CD4-positive, alpha-beta T cell treated with Interleukin-15 for 1 hour (primary cell): ENCODE results near the gene NPFF.

Source experiments
- DNase-seq: peaks from one replicate; pipeline ENCODE4 v3.0.0-alpha.2; 2020

The NPFF gene

DNA sequence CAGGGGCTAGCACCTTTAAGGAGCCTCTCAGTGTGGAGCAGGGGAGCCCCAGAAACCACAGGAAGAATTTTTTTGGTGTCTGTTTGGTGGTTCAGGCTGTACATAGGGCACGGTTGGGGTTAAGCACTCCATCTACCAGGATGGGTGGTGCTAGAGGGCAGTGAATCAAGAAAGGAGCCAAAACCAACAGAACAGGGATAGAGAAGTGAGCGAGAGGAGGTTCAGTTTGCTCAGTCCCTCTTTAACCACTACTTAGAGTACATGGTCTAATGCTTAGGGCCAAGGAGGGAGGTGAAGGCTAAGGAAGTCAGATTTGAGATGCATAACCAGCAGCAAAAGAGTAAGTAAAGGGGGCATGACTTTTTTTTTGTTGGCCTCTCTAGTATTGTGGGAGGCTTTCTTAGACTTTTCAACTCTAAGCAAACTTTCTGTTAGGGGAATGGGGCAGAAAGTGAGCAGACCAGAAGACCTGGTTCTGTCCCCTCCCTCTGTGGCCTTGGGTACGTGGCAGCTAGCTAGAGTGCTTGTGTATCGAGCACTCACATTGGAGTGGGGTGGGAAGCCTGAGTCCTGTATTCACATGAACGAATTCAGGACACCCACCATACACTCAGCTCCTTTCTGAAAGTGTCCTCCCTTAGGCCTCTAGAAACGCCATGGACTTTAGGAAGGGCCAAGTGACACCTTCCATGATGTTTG lies 6.6 kb upstream of the NPFF start:
- no peak for DNase-seq

DNA sequence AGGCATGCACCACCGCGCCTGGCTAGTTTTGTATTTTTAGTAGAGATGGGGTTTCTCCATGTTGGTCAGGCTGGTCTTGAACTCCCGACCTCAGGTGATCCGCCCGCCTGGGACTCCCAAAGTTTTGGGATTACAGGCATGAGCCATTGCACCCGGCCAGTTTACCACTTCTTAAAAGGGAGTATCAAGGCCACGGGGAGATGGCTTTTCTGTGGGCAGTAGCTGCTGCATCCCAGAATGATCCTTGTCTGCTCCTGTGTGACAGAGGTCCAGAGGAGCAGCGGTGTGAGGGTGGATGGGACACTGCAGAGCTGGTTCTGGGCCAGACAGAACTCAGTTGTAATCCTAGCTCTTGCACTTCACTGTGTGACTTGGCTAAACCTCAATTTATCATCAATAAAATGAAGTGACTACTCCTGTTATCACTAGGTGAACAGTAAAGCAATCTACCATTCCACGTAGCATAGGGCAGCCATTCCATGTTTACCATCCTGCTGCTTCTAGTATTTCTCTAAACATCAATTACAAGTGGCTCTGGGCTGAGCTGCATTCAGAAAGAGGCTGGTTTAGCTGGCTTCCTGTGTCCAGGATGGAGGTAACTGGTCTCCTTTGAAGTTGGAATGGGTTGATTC lies 3.0 kb upstream of the NPFF start:
- no peak for DNase-seq

DNA sequence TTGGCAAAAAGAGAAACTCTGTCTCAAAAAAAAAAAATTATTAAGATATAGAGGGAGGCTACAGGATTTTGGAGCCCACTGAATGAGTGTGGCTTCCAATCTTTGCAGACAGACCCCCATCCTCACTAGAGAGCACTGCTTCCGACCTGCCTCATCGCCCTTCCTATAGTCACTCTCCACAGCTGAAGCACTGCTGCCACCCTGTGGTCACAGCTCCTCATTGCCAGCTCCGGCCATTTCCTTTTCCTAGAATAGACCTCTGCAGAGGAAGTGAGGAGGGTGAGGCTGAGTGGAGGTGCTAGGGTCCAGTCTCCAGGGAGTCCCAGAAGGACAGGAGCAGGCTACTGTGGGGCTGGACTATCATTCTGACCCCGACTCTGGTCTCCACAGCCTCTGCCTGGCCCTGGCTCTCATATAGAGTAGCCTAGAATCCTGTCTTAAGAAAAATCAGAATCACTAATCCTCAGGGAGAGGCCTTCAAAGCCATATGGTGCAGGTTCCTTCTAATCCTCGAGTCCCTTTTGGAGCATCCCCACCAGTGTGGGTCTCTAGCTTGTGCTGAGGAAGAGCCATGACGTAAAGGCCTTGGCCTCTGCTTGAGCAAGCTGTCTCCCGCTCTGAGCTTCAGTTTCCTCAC lies 1.4 kb upstream of the NPFF start:
- peak; percentile 80 for DNase-seq

DNA sequence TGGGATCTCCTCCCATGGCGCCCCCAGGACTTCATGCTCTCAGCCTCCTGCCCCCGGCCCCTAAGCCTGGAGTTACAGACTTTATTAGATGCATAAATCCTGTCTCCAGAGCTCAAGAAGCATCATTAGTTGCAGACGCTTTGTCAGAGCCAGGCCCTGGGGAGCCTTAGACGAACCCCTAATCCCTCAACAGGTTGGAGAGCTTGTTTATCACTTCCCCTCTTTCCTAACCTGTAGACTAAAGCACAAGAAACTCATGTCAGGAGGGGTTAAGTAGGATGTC lies 260 bp upstream of the NPFF start:
- DNase-seq, result no peak

DNA sequence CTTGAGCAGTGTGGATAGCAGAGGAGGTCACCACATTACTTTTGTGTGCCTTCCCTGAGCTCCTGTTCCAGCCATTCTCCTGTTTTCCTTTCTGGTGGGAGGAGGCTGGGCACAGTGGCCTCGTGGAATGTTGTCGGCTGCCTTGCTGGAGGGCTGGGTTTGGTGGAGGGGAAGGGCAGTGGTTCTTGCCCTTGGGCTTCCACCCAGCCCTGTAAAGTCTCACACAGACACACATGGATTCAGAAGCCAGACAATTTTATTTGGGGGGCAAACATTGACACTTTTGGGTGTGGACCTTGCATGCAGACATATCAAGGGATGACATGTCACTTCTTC lies 866 bp downstream of the NPFF start:
- DNase-seq, result no peak

DNA sequence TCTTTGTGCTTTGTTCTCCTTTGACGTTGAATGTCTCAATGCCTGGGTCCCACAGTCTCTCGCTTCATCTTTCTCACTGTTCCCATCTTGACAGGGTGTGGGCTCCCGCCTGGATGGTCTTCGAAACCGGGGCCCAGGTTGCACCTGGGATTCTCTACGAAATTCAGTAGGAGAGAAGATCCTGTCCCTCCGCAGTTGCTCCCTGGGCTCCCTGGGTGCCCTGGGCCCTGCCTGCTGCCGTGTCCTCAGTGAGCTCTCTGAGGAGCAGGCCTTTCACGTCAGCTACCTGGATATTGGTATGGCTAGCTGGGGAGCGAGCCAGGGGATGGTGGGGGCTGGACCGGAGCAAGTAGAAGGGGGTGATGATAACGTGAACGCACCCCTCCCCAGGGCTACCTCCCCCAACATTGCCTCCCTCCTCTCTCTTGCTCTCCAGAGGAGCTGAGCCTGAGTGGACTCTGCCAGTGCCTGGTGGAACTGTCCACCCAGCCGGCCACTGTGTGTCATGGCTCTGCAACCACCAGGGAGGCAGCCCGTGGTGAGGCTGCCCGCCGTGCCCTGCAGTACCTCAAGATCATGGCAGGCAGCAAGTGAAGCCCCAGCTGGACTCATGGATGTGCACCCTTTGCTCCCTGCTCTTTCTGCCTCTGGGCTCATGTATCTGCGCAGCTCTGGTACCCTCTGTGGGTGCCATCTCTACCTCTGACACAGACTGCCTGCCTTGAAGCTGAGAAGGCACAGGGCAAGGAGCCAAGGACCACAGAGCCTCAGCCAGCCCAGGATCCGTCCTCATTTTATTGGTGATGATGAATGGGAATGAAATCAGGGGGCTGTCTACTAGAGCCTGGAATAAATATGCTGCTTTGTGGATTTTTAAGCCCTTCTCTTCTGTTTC lies 1.5 kb downstream of the NPFF start:
- no peak for DNase-seq

DNA sequence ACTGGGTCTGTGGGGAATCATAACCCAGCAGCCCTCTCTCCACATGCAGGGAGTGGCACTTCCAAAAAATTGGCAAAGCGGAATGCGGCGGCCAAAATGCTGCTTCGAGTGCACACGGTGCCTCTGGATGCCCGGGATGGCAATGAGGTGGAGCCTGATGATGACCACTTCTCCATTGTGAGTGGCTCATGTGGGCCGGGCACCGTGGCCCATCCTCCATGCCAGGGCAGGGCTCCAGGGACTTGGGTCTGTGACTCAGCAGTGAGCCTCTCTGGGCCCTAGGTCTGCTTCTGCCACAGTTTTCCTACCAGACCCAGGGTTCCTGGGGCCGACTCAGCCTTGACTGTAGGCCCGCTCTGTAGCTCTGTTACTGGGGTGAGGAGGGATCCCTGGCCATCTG lies 2.2 kb downstream of the NPFF start:
- no peak for DNase-seq

DNA sequence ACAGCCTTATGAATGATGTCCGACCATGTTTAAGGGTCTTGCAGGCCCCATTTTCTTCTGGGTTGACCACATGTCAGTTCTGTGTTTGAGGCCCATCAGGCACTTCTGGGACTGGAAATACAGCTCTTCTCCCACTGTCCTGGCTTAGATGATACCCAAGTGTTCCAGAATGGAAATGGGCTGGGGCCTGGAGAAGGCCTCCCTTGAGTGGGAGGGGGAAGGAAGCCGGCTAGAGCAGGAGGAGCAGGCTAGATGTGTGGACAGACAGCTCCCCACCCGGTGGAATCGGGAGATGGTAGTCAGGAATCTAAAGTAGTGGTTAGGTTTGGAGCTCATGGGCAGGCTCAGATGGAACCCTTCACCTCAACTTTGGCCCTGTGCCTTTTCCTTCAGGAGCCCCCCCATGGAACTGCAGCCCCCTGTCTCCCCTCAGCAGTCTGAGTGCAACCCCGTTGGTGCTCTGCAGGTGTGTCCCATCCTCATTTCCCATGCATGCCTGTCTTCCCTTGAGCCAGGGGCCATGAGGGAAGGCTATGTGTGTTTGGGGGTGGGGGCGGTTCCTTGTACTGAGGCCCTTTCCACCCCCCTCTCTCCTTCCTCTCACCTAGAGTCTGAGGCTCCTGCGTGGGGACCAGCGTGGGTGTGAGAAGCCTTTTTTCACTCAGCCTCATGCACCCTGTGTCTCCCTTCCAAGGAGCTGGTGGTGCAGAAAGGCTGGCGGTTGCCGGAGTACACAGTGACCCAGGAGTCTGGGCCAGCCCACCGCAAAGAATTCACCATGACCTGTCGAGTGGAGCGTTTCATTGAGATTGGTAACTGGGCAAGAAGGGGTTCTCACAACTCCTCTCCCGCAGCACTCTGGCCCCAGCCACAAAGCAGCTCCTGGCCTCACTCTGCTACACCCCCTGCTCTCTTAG lies 3.0 kb downstream of the NPFF start:
- DNase-seq, result no peak

DNA sequence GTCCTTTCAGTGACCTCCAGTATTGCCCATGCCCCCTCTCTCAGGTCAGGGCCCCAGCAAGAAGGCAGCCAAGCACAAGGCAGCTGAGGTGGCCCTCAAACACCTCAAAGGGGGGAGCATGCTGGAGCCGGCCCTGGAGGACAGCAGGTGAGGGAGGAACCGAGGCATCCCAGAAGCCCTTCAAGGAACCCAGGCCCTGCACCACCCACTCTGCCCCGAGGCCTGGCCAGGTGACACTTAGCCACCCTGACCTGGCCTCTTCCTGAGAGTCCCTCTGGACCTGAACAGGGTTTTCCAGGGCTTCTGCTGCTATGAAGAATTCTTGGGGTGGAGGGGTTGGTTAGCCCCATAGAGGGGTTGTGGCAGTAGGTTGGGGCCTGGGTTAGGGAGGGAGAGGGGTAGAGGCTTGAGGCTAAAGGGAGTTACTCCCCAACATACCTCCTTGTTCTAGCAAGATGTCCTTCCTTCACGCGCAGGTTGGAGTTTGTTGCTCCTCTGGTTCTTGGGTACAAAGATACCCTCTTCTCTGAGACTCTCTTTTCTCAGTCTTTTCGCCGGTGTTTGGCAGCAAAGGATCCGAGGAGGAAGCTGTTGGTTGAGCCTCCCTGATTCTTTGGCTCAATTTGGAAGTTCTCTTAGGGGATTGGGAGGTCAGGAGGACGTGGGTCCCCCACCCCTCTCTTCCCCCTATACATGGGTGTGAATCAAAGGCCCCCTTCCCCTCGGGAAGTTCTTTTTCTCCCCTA lies 4.1 kb downstream of the NPFF start:
- DNase-seq, result no peak

DNA sequence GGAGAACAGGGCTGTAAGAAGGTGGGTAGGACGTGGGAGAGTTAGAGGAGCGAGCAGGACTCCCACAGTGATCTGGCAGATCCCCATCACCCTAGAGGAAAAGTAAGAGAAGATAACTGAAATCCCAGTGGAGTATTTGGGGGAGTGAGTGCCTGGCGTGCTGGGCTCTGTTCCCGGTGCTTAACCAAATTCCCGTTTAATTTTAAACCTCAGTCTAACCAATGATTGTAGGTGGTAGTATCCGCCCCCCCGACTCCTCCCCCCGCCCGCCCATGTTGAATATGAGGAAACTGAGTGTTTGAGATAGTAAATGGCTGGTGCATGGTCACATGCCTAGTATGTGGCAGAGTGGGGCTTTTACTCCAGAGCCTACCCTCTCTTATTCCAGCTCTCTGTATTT lies 5.0 kb downstream of the NPFF start:
- no peak for DNase-seq

DNA sequence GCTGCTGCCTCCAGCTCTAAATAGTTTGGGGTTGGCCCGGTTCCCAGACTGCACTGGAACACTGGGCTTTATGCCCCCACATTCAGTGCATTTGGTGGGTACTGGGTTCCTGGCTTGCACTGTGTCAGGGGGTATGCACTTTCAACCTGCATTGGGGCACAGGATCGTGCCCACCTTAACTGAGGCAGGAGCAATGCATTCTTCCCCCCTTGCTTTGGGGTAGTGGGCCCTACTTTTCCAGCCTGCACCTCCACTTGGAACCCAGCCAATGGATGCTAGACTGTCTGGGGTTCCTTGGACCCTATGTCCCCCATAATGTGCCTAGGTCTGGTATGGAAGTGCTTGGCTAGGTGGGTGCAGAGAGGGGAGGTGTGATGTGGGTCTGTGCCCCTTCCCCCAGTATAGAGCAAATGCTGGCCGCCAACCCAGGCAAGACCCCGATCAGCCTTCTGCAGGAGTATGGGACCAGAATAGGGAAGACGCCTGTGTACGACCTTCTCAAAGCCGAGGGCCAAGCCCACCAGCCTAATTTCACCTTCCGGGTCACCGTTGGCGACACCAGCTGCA lies 5.6 kb downstream of the NPFF start:
- DNase-seq, result no peak

DNA sequence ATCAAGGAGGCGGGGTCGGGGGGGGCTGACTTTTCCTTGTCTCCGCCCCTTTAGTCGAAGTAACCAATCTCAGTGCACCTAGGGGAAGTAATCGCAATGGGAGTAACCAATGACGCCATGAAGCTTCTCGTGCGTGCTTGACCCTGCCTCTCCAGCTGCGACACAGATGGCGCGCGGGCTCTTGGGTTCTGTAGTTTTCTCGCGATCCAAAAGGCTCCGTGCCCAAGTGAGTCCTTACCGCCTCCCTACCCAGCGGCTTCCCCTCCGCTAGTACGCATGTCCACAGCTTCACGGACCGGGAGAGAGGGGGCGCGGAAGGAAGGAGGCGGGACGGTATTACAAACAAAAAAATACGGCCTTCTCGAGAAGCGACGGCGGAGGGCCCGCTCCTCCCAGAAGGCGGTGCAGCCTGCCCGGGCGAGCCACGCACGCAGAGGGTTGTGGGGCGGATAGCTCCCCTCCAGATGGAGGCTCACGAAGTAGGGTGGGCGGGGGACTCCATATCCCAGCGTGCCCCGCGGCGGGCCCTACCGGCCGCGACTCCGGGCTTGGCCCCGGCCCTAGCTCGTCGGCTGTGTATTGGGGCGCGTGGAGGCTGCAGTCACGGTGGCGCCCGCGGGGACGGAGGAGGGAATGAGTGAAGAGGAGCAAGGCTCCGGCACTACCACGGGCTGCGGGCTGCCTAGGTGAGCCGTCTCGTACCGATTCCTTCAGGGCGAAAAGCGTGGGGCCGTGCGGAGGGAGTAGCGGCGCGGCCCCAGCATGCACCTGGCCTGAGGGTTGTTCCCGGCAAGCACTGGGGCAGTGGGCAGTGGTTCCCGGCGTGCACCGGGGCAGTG lies 6.3 kb downstream of the NPFF start, which contains the start of gene TARBP2:
TSS of gene TARBP2 (plus strand) at position 508 of the 839 bp plus-strand sequence. CDS start at position 634, 126 bp downstream.
- peak; percentile 99 for DNase-seq

DNA sequence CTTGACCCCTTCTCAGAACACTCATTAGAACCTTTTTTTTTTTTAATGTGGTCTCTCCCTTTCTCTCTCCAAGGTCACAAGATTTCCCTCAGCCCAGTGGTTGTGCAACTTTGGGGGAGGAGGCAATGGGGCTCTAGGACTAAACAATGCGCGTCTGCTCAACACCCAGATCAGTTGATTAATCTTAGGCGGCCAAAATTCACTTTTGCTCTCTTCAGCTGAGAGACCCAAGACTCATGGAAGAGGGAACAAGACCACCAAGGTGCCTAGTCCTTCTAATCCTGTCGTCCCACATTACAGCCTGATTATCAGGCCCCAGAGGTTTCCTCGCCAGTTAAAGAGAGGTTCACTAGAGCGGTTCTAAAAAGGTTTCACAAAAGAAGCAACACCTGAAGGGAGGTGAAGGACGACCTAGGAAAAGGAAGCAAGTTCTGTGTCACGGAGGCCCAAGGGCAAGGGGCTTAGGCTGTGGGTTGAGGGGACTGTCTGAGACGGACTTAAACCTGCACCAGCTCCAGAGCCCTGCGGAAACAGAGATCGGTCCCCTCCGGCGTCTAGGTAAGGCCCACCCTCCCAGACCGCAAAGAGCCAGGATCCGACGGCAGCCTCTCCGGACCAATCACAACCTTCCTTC lies 7.0 kb downstream of the NPFF start:
- DNase-seq, result peak; percentile 52

DNA sequence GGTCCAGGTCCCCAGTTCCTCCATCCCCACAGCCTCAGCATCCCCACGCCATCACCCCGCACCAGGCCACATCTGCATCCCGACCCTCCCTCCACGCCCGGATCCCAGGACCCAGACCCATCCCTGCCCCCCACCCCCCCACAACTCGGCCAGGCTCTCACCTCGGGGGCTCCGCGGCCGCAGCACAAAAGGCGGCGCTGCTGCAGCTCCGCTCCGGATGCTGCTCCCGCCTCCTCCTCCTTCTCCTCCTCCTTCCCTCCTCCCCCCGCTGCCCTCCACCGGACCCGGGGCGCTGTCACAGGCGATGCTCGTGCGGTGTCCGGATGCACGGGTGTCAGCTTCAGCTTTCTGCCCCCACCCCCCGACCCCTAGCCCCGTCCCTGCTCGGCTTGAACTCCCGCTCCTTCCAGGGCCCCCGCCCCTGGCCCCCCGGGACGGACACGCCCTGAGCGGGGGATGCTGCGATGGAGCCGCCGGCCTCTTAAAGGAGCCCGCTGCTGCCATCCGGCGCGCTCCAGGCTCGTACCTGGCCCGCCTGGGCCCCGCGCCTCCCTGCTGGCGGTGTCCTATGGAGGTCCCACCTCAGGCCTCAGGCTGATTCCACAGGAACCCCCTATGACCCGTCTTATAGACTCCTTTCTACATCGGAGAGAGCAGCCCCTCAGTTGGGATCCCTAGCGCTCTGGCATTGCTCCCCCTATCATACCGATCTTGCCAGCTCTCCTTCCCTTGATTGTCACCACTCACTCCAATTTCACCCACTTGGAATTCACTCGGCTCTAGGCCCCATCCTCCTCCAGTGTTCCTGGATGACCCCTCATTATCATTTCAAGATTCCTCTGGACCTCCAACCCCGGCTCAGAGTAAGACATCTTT lies 7.8 kb downstream of the NPFF start, which contains the start of gene MAP3K12:
TSS of gene MAP3K12 (minus strand) at position 193 of the 876 bp plus-strand sequence. CDS start 12,067 bp downstream, outside the sequence.
- peak; percentile 48 for DNase-seq

DNA sequence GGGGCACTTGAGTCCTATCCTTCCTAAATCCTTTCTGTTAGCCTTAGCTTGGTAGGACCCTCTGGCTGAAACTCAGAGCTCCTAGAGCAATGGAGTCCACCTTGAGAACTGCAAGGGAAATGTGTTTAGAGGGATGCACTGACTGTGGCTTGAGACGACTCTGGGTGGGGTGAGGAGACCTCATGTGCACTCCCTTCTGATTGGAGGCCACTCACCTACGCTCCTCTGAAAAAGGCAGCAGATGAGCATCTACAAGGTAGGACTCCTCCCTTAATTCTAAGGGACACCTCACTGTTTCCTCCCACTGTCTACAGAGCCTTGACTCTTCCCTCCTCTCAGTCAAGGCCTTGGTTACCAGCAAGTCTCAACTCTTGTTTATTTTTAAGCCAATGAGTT lies 9.1 kb downstream of the NPFF start:
- no peak for DNase-seq

DNA sequence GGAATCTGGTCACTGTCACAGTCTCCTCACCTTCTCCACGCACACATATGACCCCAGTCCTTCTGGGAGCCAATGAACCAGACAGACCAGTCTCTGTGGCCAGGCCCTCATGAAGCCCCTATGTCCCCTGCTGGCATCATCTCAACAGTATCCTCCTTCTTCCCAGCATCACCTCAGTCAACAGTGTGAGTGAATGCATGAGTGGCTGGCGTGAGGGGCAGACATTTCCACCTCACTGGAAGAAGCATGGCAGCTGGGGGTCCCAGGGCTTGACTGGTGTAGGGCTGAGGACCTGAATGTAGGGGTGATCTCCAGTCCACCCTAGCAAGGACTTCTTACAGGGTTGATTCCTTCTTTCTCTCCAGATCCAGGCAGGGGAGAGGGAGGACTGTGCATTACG lies 9.8 kb downstream of the NPFF start:
- no peak for DNase-seq

DNA sequence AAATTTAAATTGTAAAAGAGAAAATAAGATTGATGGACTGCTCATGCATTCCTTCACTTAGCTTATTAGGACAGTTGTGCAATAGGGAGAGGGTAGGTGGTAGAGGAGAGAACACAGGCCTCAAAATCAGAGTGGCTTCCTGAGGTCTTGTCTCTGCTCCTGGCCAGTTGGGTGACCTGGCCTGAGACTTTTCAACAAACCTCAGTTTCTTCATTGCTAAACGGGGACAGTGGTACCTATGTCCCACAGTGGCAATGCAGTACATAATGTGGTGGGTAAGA lies 10.6 kb downstream of the NPFF start:
- no peak for DNase-seq

DNA sequence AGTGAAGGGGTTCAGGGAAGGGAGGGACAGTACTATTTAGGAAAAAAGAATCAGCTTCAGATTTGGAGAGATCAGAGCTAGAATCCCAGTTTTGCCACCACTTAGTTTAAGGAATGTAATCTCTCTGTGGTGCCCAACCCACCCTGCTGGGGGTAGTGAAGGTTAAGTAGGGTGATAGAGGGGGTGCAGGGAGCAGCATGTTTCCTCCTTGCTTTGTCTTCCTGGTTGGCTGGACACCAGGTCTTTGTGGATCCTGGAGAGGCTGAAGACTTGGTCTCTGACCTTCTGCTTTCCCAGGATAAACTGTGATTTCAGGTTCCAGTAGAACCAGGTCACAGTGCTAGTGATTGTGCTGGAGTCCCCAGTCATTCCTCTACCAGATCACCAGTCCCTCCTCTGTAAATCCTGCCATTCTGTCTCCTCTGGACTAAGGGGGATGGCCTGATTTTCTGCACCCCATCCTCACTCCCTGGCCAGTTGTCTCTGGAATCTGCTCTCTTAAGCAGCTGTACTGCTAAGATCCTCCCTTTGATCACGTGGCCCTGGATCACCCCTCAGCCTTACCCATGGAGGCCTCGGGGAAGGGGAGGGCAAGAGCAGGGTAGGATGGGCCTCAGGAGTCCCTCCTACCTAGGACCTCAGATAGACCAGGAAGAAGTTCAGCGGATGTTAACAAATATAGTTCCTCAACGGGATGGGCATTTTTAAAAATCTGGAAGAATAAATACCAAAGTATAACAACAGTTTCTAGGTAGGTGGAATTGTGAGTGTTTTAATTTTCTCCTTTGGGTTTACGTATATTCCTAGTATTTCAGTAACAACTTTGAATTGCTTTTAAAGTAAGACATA lies 11.2 kb downstream of the NPFF start:
- no peak for DNase-seq
